ENCODE measurements around the gene UBXN10. TPM values are rescaled to one million over a fixed set of nuclear protein-coding genes. Genes with fewer than 3 reads are reported as not detected.

Gene UBXN10
- total RNA-seq, 1 donor from 2014 or later = 0.51 TPM

DNA sequence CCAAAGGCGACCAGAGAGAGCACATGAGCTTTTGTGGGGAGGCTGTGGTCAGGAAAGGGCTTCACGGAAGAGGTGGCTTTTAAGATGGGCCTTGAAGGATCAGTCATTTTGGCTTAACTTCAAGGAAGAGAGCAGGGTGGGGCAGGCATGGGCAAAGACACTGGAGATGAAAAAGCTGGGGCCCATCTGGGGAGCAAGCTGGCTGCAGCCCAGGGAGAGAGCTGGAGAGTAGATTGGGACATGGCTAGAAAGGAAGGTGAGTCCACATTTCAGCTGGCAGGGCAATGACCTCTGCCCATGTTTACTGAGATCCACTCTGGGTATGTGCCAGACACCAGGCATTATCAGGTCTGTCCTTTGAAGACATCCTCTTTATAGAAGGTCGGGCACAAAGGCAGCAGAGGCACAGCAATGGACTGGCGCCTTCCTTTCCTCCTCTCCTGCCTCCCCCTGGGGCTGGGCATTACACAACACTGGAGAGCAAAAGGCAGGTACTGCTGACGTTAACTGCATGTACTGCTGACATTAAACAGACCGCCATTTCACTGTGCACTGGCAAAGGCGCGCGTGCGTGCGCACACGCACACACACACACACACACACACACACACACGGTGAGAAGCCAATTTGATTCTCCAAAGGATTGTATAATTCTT lies 2.2 kb upstream of the UBXN10 start:
- DNase-seq = peak; percentile 29

GRCh38 chr1:20184481-20184900 lies 1.4 kb upstream of the UBXN10 start:
- no peak for DNase-seq

- DNase-seq = no peak
Measured at GRCh38 chr1:20184997-20185833, 681 bp upstream of the UBXN10 start.

GRCh38 chr1:20187103-20187812 lies 1.4 kb downstream of the UBXN10 start:
- DNase-seq = no peak

GRCh38 chr1:20187813-20188454 lies 2.0 kb downstream of the UBXN10 start:
- DNase-seq = no peak

GRCh38 chr1:20188455-20188817 lies 2.5 kb downstream of the UBXN10 start:
- no peak for DNase-seq

DNA sequence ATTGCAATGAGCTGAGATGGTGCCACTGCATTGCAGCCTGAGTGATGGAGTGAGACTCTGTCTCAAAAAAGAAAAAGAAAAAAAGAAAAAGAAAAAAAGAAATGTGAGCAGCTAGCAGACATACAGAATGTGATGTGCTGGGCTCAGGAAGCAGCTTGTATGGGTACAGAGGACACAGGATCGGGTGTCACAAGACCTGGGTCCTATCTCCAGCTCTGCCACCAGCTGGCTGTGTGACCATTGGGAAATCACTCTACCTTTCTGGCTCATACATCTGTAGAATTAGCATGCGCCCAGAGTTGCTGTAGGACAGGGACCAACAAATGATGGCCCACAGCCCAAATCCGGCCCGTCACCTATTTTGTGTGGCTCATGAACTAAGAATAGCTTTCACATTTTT lies 3.8 kb downstream of the UBXN10 start:
- DNase-seq = no peak

- no peak for DNase-seq
Measured at GRCh38 chr1:20190256-20191160, 4.6 kb downstream of the UBXN10 start.

GRCh38 chr1:20191266-20191825 lies 5.5 kb downstream of the UBXN10 start:
- DNase-seq = peak; percentile 37

DNA sequence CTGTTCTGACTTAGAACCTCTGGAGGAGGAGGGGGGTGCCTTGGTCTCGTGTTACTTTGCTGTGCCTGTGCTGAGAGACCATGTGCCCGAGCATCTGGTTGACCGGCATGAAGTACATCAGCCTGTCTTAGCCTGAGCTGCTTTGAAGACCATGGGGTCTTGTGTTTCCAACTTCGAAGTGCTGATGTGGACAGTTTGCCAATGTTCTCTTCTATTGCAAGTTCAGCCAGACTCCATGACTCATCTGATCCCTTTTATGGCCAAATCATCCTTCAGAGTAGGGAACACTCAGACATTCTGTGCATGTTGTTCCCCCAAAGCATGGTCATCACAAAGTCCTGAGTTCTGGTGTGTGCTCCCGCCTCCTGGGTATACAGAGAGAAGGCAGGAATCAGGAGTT lies 6.5 kb downstream of the UBXN10 start:
- no peak for DNase-seq

- DNase-seq = no peak
Measured at GRCh38 chr1:20192871-20193411, 7.0 kb downstream of the UBXN10 start.

DNA sequence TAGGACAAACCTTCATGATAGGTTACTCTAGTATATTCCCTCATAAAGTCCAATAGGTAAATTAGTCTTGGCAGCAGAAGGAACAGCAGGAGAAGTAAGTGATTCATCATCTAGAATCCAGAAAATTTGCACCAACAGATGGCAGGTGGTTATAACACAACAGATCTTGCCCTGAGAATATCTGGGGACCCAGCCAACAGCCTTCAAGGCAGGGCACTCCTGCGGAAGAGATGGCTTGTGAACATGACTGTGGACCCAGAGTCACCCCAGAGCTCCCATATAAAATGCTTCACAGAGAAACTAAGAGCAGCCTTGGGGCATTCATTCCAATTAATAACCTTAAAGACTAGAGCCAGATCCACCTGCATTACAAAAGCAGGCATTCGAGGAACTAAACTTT lies 8.3 kb downstream of the UBXN10 start:
- no peak for DNase-seq

DNA sequence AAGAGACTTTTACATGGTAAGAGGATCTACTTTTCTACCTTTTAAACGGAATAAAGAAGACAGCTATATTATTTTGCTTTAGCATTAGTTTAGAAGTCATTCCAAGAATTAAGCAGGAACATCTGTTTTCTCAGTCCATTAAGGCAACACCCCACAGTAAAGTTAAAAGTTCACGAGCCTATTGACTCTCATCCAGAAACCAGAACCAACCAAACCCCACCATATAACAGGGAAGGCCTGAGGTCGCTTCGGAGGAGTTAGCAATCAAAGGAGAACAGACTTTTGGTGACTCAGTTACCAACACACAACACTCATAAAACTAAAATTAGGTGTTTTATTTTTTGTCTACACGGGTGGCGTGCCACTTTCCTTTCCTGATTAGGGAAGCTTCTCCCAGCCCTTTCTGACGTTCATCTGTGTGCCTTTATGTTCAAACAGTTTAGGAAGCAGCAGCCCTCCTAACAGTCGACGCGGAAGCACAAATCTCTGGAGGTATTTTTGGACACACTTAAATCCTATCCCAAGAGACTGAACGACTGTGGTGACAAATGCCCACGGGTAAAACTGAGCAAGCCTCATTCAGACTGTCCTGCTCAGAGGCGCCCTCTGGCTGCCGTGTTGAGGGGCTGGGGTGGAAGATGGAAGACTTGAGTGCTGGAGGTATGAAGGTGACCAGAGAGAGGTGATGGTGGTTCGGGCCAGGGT lies 9.0 kb downstream of the UBXN10 start:
- DNase-seq = peak; percentile 64

DNA sequence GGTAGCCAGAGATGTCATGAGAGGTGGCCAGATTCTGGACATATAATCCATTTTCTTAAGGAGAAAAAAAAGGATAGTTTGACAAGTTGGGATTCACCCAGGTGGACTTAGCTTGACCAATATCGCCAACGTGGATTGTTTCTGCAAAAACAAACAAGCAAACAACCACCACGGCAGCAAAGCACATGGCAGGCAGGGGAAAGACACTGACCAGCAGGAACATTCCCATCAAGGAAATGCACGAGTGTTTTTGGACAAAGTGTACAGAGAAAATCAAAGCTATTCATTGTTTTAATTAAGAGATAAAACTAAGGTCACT lies 9.5 kb downstream of the UBXN10 start:
- no peak for DNase-seq

- DNase-seq = no peak
Measured at GRCh38 chr1:20197329-20197791, 11.5 kb downstream of the UBXN10 start.

GRCh38 chr1:20198296-20198695 lies 12.4 kb downstream of the UBXN10 start:
- DNase-seq = no peak

GRCh38 chr1:20198918-20199317 lies 13.0 kb downstream of the UBXN10 start:
- DNase-seq = no peak

- DNase-seq = no peak
Measured at GRCh38 chr1:20199403-20199802, 13.5 kb downstream of the UBXN10 start.

- DNase-seq = no peak
Measured at GRCh38 chr1:20199840-20200239, 13.9 kb downstream of the UBXN10 start.

GRCh38 chr1:20200966-20201365 lies 15.1 kb downstream of the UBXN10 start:
- no peak for DNase-seq
